Right kidney (tissue), 1 donor: ENCODE measurements around the gene ZMIZ1.

ENCODE experiments used
- DNase-seq: peaks from one replicate; pipeline ENCODE4 v3.0.0-alpha.2; 2016

Gene ZMIZ1

GRCh38 chr10:79207726-79208125 lies 139.0 kb downstream of the ZMIZ1 start:
- no peak for DNase-seq

- DNase-seq: no peak
Observed at GRCh38 chr10:79208251-79208983, 139.7 kb downstream of the ZMIZ1 start.

DNA sequence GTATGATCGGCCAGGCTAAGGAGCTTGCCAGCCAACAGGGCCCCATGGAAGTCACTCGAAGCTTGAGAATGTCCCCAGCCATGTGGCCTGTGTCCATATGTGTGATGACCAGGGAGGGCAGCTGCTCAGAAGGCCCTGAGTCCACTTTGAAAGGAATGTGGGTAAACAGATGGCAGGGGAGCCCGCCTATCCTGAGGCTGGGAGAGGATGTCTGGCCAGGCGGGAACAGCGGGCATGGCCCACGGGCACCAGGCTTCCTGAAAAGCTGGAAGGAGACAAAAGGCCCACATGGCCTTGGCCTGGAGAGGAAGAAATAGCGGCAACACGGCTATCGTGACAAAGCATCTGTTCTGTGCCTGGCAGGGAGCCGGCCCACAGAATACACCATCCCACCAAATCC lies 140.6 kb downstream of the ZMIZ1 start:
- no peak for DNase-seq

DNA sequence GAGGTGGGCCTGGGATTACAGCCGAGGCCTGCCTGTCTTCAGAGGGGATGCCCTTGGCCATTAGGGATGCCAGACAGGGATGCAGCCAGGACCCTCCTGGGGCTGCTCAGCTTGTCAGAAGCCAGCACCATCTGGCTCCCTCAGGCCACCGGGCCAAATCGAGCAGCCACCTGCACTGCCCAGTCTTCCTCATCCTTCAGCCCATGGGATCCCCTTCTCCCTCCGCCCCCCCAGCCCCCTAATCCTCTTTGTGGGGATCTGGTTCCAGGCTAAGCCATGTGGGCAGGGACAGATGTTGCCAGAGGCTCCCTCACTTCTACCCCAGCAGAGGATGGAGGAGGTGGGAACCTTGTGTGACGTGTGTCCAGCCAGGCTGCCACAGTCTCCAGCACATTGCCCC lies 141.1 kb downstream of the ZMIZ1 start:
- DNase-seq: no peak

DNA sequence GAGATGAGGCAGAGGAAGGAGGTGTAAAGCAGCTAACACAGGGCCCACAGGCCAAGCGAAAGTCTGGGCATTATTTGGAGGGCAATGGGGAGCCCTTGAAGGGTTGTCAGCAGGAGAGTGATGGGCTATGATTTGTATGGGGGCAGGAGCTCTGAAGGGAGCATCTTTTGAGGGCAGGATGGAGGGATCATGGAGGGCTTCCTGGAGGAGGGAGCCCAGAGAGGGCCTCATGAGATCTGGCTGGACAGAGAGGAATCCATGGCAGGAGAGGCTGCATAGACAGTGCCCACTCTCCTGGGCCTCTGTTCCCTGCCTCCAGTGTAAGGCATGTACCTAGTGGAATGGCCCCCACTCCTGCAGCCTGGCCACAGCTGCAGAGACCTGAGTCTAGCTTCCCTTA lies 141.9 kb downstream of the ZMIZ1 start:
- no peak for DNase-seq

DNA sequence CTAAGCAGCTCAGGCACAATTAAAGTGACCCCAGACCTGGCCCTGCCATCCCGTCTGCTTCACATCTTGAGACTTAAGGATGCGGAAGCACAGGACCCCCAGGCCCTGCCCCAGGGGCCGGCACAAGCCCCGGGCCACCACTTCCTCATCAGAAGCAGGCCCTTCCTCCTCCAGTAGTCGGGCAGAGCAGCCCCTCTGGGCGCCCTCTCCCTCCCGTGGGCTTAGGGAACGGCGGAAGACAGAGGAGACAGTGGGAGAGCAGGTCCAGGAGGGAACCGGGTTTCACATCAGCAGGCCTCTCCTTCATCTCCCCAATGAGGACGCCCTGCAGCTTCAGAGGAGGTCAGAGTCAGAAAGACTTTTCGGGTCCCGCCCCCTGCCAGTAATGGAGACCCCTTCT lies 142.8 kb downstream of the ZMIZ1 start:
- no peak for DNase-seq

DNA sequence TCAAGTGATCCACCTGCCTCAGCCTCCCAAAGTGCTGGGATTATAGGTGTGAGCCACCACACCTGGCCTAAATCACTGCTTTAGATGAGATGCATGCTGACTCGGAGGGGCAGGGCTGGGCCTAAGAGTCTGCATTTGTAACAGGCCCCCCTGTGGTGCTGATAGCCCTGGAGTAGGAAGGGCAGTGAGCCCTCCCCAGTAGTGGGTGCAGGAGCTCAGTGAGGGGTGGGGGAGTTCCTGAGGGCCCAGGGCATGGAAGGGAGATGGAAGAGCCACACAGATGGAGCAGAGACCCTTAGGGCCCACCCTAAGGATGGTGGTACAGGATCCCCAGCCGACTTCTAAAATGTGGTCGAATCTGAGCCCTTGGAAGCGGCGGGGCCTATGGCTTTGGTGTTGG lies 146.8 kb downstream of the ZMIZ1 start:
- no peak for DNase-seq

DNA sequence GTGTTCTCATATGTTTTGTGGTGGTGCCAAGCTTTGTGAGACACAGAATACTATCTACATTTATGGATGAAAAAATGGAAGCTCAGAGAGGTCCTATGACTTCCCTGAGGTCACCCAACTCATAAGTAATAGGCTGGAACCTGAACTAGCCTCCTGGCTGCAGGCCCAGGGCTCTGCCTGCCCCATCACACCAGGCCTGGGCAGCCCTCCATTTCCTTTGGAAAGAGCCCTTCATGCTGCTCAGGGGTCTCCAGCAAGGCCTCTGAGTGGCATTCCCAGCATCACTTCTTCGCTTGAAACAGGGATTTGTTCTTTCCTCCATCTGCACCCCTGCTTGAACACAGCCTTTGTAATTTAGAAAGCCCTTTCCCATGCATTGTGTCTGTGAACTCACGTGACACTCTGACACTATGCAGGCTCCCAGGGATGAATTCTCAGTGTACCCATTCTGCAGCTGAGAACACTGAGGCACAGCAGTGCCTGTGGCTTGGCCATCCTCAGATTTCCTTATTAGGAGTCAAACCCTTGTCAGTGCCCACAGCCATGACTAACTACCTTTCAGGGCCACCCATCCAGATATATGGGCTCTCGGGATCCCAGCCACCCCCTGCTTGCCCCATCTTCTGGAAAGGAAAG lies 150.7 kb downstream of the ZMIZ1 start:
- no peak for DNase-seq

GRCh38 chr10:79220307-79220706 lies 151.5 kb downstream of the ZMIZ1 start:
- no peak for DNase-seq

- peak; percentile 91 for DNase-seq
Observed at GRCh38 chr10:79221110-79222051, 152.6 kb downstream of the ZMIZ1 start.

- DNase-seq: no peak
Observed at GRCh38 chr10:79222186-79222585, 153.4 kb downstream of the ZMIZ1 start.

DNA sequence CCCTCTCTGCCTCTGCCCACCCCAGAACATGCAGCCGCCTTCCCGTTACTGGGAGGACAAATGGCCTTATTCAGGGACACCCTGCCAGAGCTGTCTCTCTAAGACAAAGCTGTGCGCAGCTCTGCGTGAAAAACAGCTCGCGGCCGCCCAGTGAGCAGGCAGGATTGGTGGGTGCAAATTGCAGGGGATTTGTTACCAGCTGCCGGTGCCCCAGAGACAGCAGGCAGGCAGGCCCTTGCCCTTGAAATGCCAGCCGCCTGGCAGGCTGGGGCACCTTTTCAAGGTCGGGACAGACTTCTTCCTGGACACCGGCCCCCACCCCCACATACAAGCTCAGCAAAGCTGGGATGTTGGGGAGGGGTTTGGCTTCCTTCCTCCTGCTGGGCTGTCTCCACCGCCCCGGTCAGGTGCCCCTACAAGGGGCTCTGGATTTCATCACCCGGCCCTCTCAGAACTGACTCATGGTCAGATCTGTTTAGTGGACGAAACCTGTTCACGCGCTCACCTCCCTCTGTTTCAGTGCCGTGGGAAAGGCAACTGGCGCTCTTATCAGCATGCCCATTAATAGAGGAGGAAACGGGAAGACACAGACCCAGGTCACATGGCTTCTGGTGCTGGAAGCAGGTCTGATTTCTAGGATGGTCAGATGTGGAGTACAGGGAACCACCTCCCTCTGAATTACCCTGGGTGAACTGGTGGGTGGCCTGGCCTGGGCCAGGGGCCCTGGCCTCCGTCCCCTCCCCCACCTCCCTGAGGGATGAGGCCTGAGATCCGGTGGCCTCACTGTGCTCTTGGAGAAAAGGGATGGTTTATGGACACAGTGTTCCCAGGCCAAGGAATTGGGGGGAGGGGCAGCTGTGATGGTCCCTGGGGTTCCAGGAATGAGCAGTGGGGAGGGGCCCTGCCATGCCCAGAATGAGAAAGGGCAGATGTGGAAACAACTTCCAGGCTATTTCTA lies 154.6 kb downstream of the ZMIZ1 start:
- peak; percentile 62 for DNase-seq

DNA sequence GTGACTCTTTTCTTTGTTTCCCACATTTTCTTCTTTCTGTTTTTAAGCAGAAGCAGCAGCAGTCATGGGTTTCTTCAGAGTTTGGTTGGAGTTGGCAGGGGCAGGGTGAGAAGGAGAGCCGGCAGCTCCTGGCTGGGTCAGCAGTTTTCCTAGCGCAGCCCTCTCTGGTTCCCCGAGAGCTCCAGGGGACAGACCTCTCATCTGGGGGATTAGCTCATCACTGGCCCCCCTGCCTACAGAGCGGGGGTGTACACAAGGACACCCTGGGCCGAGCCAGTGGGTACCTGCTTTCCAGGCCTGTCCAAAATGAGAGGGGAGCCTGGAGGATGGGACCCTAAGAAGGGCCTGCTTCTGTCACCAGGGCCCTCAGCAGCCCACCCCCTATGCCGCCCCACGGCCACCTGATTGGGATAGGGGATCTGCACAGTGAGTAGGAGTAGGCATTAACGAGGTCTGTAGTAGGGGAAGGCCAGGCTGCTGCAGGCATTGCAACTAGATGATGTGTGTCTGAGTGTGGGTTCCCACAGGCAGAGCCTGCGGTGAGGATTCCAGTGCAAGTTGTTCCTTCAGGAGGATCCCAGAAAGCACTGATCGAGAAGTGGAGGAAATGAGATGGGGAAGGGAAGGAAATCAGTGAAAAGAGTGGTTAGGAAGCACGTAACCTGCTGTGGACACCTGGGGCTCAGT lies 155.6 kb downstream of the ZMIZ1 start:
- no peak for DNase-seq

- no peak for DNase-seq
Observed at GRCh38 chr10:79224992-79225391, 156.2 kb downstream of the ZMIZ1 start.

DNA sequence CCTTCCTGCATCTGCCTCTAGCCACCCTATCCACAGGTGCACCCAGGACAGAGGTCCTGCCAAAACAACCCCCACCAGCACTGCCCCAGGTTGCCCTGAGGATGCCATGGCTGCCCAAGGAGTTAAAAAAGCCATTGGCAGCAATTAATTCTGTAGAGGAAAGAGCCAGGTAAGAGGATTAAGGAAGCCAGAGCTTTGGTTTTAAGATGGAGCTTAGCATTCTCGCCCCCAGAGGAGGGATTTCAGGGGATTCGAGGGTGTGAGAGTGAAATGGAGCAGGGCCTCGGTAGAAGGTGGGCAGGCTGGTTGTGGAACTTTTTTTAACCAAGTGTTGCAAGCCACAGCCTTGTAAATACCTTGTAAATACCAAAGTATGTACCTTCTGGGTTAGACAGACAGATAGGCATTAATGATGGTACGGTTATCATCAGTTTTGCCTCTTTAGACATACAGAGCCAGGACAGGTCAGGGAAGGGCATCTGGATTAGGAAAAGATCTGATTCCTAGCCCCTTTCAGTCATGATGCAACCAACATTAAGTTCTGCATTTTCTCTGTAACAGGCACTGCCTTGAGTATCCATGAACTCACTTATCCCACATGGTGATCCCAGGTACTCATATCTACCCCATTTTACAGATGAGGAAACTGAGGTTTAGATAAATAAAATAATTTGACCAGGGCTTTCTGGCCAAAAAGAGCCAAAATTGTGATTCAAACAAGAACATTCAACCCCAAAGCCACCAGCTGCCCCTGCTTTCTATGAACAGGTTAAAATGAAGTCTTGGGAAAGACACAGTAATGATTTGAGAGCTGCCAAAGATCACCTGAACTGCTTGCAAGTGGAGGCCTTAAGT lies 157.9 kb downstream of the ZMIZ1 start:
- DNase-seq: no peak

DNA sequence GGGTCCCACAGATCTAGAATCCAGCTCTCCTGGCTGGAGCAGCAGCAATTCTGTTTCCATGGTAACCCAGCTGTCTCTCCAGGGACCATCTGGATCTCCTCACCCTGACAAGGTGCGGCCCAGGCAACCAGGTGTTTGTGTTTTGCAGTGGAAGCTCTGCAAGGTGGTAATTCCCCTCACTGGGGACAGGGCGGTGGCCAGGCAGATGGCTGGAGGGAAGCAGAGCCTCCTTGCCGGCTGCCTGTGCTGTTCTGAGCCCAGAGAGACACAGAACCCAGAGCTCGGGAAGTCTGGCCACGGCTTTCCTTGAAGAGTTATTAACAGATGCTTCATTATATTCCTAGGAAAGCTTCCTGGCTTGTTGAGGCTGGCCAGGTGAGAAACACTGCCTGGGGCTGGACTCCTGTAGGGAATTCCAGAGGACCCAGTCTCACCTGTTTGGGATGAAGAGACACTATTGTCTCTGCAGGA lies 160.3 kb downstream of the ZMIZ1 start:
- DNase-seq: no peak

DNA sequence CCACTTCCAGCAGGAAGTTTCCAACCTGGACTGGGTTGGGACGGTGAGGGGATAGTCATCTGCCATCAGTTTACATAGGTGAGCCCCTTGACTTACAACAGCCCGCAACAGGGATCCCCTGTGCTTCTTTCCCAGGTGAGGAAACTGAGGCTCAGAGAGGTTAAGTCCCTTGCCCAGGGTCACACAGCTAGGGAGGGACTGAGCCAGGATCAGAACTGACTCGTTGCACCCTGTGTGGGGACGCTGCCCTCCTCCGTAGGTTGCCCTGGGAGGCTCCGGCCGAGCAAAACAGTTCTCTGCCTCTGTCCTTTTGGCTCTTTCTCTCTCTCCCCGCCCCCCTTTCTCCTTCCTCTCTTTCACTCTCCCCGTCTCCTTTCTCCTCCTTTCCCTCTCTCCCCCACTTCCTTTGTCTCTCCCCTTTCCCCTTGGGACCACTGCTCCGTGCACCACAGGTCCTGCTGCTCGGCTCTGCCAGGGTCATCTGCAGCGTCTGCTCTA lies 161.1 kb downstream of the ZMIZ1 start:
- DNase-seq: no peak

- peak; percentile 73 for DNase-seq
Observed at GRCh38 chr10:79230328-79230830, 161.6 kb downstream of the ZMIZ1 start.

DNA sequence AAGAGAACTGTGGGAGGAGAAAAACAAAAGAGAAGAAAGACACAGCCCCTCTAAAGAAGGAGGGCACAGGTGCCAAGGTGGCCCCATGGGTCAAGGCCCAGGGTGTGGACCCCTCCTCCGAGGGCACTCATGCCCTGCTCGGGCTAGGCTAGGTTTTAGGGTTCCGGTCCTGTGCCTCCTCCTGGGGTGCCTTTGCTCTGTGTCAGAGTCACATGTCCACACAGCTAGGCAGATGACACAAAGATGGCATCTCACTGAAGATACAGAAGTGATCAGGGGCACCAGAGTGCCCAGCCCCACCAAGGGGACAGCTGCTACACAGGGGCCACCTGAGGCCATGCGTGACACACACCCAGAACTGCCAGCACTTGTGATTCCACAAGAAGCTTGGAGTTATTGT lies 162.1 kb downstream of the ZMIZ1 start:
- DNase-seq: no peak

- DNase-seq: no peak
Observed at GRCh38 chr10:79231908-79232307, 163.1 kb downstream of the ZMIZ1 start.
